ENCODE data around the gene FOXP4.

DNA sequence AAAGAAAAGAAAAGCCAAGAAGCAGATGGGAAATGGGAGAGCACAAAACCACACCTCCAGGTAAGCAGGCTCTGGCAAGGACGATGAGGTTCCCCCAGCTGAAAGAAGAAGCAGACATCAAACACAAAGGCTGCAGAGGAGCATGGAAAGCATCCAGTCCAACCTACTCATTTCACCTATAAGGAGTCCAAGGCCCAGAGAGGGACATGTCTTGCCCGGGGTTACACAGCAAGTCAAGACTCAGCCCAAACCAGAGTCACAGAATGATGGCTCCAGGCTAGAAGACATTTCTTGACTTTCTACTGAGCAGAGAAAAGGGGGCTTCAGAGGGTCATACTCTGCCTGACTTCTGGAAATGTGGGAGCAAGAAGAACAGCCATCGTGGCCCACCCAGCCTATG lies 45.6 kb upstream of the FOXP4 start:
- TF ChIP-seq, protein P1, sequence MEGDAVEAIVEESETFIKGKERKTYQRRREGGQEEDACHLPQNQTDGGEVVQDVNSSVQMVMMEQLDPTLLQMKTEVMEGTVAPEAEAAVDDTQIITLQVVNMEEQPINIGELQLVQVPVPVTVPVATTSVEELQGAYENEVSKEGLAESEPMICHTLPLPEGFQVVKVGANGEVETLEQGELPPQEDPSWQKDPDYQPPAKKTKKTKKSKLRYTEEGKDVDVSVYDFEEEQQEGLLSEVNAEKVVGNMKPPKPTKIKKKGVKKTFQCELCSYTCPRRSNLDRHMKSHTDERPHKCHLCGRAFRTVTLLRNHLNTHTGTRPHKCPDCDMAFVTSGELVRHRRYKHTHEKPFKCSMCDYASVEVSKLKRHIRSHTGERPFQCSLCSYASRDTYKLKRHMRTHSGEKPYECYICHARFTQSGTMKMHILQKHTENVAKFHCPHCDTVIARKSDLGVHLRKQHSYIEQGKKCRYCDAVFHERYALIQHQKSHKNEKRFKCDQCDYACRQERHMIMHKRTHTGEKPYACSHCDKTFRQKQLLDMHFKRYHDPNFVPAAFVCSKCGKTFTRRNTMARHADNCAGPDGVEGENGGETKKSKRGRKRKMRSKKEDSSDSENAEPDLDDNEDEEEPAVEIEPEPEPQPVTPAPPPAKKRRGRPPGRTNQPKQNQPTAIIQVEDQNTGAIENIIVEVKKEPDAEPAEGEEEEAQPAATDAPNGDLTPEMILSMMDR (IDR thresholded peaks at IDR 0.05) = no peak
- no peak for TF ChIP-seq POLR2A (IDR thresholded peaks at IDR 0.05)

Data from breast epithelium (tissue), 3 donors.